GM08714 (cell line): Measurements from ENCODE around the gene CSNK2B.

Source experiments
- H3K4me3 ChIP-seq: fragments of 200-500 bp; sonication (Bioruptor generic); 2 replicates; pipeline ENCODE4 v1.5.1; 2014; ENCODE audit warnings: mild to moderate bottlenecking, low read length, inconsistent platforms
- ZNF274 ChIP-seq: IDR thresholded peaks from 2 replicates; pipeline ENCODE4 v1.6.1; 2012; ENCODE audit warnings: mild to moderate bottlenecking, low read depth, low read length

CSNK2B gene

DNA sequence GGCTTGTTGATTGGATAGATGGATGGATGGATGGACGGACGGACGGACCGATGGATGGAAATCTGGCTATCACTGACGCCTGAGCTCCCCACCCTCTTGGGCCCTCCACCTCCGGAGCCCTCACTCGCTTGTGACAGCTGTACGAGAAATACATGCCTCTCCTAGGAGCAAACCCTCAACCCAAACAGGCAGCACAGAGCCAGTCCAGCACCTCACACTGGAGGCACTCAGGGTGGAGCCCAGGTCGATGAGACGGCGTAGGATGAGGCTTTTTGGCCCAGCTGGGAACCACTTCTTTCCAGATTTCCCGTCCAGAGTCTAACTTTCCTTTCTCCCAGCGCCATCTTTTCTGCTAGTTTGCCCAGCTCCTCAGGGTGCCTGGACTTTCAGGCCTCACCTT is 17.7 kb downstream of the CSNK2B start:
- H3K4me3 ChIP-seq: no peak overlapping the region
- no peak for TF ChIP-seq ZNF274

DNA sequence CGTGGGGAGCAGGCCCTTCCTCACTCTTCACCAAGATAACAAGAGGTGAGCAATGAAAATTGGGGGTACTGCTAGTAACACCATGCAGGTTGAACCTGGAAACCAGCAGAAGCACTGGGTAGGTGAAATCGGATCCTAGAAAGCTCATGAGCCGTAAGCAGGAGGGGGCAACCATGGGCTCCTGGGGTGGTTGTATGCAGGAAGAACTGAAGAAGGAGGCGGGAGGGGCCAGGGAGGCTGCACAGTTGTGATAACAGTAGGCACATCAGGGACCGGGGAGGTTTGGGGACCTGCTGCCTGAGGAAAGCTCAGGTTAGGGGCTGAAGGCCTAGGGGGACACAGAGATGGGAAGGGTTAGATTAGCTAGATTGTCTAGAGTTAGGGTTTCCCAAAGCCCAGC is 20.6 kb downstream of the CSNK2B start:
- no peak for TF ChIP-seq ZNF274
- no peak overlapping the region for H3K4me3 ChIP-seq

- no peak for TF ChIP-seq ZNF274
- H3K4me3 ChIP-seq: no peak overlapping the region
These were observed 21.4 kb downstream of the CSNK2B start for GRCh38 chr6:31687321-31687720.

DNA sequence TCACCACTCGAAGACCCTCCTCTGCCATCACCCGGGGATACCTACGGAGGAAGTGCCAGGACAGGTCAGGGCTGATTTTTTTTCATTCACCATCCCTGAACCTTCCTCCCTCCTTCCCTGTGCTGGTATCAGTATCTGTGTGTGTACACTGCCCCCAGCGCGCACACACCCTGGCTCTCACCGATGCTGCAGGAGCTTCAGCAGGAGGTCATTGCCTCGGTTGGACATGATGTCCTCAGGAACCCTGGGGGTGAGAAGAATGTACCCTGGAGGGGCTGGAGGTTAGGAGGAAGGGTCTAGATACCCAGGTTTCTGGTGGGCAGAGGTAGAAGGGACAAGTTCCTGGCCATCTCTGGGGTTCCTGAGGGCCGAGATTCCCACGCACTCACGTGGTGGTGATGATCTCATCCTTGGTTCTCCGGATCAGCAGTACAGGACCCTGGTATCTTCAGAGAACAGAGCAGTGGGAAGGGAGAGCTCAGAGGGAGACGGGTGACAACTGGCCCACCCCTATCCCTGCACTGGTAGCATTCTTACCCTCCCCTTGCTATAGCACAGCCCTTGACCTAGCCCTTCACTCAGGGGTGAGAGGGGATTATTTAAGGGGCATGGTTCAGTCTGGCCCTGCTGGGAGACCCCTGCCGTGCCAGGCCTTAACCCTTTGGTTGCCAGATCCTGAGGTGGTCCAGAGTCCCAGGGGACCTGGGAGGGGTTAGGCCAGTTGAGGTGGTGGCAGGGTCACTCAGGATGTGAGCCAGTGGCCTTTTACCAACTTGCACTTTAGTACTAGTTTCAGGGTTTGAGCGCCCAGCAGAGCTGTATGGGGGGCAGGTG is 22.2 kb downstream of the CSNK2B start:
- no peak for TF ChIP-seq ZNF274
- H3K4me3 ChIP-seq: no peak overlapping the region

DNA sequence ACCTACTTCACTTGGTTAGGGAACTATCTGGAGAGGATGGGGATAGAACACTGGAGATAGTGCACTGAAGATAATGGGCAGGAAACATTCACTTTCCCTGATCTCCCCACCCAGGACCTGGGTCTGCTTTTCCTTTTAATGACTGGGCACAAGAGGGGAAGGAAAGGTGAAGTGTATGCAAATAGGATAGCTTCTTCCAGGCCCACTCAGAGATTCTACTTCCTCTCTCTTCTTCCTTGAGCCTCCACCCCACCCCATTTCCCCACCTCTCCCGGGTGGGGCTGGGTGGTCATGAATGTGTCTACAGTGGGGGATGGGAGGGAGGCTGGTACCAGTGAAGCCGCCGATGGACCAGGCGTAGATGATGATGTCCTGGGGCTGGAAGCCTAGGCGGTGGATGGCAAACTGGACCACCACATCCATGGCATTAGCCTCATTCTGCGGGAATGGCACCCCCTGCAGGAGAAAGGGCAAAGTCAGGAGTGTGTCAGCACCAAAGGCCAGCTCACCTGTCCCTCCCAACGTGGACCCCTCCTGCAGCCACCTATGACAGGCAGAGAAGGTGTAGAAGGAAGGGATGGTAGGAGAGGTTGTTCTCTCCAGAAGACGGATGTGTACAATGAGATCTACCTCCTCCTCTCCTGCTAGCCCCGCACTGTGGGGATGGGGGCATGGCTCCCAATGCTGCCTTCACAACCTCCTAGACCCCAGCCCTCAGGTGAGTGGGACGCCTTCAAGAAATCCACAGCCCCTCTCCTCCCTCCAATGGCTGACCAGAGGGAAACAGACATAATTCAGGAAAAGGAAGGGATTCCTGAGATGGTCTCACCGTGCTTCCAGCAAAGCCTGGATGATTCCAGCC is 23.6 kb downstream of the CSNK2B start:
- no peak for TF ChIP-seq ZNF274
- H3K4me3 ChIP-seq: no peak overlapping the region

GRCh38 chr6:31690231-31691077 is 24.6 kb downstream of the CSNK2B start:
- no peak for TF ChIP-seq ZNF274

DNA sequence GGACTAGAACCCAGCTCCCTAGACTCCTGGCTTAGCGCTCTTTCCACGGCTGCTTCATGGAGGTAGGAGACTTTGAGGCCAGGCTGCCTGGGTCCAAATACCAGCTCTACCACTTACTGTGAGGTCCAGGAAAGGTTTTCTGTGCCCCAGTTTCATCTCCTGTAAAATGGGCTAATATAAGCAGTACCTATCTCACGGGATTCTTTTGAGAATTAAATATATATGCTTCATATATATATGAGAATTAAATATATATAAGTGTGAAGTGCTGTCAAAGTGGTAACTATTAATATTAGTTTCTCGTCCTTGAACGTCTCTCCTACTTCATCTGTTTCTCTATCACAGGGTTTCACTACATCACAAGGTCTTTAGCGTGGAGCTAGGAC is 25.2 kb downstream of the CSNK2B start:
- TF ChIP-seq ZNF274: no peak
- H3K4me3 ChIP-seq: no peak overlapping the region

More at GRCh38 chr6:31690231-31691077, 24.6 kb downstream of the CSNK2B start:
- no peak overlapping the region for H3K4me3 ChIP-seq

- TF ChIP-seq ZNF274: no peak
- no peak overlapping the region for H3K4me3 ChIP-seq
These were observed 25.8 kb downstream of the CSNK2B start for GRCh38 chr6:31691564-31692108.

DNA sequence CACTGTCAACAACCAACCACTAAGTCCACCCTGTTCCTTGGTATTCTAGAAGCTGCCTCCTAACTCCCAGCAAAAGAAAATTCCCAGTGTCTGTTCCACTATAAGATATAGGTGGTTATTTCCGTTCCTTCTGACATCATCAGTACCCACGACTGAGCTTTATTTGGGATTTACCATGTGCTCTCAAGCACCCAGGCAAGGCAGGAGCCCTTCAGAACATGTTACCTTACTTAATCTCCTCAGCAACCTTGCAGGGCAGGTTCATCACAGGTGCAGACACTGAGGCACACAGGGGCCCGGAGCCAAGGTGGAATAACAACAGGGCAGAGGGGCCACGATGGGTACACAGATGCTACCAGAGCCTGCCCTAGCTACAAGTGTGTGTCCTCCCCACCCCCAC is 26.5 kb downstream of the CSNK2B start:
- H3K4me3 ChIP-seq: no peak overlapping the region
- no peak for TF ChIP-seq ZNF274

DNA sequence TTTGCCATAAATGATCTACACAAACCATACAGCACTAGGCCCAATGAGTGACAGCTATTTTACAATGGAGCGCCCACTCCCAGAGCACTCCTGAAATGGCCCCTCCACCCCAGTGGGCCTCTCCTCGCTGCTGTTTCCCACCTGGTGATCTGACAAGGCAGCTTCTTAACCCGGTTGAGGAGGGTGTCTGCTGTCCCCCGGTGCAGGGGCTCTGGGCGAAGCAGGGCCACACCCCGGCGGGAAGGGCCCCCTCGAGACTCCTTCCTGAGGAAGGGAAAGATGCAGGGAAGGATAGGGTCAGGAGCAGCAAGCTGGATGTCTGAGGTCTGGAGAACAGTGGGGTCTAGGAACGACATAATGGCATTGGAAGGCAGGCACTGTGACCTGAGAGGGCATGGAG is 27.0 kb downstream of the CSNK2B start:
- H3K4me3 ChIP-seq: no peak overlapping the region
- no peak for TF ChIP-seq ZNF274

DNA sequence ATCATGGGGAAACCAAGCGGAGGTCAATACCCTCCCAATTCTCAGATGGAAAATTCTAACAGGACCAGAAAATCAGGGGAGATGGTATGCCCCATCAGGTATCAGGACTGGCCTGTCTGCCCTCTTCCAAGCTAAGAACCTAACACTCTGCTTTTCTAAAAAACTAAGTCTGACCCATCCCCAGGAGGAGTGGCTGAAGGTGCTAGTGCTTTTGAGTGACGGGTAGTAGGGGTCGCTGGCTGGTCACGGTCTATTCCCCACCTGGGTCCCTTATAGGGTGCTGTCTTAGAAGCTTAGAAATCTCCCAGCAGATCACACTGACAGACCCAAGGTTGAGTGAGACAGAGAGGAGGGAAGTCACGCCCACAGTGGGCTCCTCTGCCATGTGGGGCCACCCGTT is 27.7 kb downstream of the CSNK2B start:
- H3K4me3 ChIP-seq: no peak overlapping the region
- no peak for TF ChIP-seq ZNF274

GRCh38 chr6:31697555-31697954 is 31.7 kb downstream of the CSNK2B start:
- no peak overlapping the region for H3K4me3 ChIP-seq
- TF ChIP-seq ZNF274: no peak

DNA sequence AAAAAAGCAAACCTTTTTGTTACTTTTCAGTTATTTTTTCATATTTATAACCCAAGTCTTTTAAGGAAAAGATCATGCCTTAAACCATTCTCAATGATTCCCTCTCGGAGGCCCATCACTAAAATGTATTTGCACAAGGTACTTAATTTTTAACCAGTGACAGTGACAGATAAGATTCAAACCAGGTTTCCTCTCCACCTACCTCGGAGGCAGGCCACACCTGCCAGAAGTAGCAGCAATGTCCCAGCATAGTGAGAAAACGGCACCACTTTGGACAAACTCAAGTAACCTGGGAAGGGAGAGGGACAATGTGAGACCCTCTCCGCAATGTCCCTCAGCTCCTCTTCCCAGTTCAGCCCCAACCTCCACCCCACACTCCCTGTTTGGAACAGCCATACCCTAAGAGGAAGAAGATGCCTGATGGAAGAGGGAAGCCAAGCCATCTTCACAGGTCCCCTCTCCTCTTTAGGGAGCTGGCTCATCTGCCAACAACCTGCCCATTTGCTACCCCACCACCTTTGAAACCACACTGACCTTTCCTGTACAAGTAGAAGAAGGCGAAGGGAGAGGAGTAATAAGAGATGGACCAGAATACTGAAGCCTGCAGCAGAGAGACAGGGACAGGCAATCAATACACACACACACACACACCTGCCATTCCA is 35.0 kb downstream of the CSNK2B start:
- H3K4me3 ChIP-seq: no peak overlapping the region
- TF ChIP-seq ZNF274: no peak
